Mesendoderm (in vitro differentiated cells): Measurements from ENCODE around the gene CLIC4. TPM values are rescaled to one million over a fixed set of nuclear protein-coding genes. Genes with fewer than 3 reads are reported as not detected.

Source experiments
- small RNA-seq: library from polyadenylated mRNA; stranded (forward); fragments of <200 nt; extraction: miRNeasy Mini kit (QIAGEN cat#:217004); gene quantifications from one replicate; pipeline ENCODE3, GENCODE V24; 2013; ENCODE audit not compliant: insufficient read depth

The CLIC4 gene

Small RNA genes lying within 50 kb of the gene (small RNA-seq; reads per million reads assigned to genes)
- not detected for gene RNU6-1208P
